GM18511 (cell line): Measurements from ENCODE around the gene MYO16.
"Not testable (repeated sequence)": the region's sequence is repeated elsewhere in the genome, so short reads cannot be mapped to it uniquely, and the experiment has no call there.

Experiments used
- ATAC-seq: cut with Tn5 transposase; IDR thresholded peaks from one replicate; pipeline ENCODE4 v1.9.1; 2021; ENCODE audit warnings: mild to moderate bottlenecking, moderate library complexity; ENCODE audit not compliant: unreplicated experiment

MYO16 gene

DNA sequence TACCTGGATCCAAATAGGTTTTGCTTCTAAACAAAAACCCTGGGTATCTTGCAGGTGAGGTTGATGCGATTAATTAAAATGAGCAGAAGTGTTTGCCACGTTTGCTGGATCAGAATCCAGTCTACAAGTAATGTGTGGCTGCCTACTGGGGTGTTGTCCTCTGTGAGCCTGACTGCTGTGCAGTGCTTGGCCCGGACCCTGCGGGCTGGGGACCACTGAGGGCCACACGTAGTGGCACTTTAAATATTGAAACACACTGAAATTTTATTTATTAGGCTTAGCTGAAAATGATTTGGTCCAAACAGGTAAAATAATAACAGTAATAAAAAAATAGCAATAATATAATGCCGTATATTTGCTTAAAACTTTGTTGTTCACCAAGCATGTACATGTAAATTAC, 338.0 kb downstream of the MYO16 start:
- ATAC-seq, result no peak

DNA sequence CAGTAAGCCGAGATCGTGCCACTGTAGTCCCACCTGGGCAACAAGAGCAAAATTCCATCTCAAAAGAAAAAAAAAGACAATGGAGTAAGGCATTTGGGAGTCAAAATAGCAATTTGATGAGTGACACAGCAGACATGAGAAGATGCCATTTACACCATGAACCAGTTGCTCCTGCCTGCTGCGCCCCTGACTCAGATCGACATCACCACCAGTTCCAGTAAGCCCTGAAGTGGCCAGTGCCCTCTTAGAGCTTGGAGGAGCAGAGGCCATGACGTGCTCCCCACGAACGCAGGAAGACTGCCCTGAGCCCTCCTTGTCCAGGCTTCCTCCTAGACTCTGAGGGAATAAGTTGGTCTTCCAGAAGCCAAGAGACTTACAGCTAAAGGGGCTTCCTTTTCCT, 339.2 kb downstream of the MYO16 start:
- ATAC-seq, result no peak

DNA sequence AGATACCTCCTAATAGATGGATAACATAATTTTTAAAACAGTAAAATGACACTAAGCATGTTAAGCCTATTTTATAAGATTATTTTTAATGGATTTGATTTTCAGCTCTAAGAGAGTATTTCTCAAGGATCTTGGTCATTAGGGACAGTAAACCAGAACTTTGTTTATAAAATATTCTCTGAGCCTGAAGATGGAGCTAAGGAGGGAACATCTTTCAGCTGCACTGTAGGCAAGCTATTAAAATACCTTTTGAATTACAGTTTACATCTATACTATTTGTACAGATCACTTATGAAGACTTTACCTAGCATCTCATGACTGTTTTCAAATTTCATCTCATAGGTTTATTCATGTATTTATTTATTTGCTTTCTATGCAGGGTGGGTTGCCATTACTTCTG, 345.3 kb downstream of the MYO16 start:
- no peak for ATAC-seq

DNA sequence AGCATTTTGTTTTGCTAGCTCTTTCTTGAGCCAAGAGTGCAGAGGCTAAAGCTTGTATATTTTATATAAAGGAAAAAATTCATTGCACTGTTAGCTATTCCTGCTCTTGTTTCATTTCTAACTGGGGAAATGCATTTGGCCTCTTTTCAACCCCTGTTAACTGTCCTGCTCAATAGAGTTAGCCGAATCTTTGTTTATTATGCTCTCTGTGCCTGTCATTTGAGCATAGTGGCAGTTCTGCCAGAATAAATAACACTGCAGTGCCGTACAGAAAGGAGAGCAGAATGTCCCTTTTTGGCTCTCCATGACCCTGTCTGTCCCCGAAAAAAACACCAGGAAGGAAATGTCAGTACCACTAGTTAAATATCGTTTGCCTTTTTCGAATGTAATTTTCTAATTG, 350.8 kb downstream of the MYO16 start:
- ATAC-seq, result no peak

DNA sequence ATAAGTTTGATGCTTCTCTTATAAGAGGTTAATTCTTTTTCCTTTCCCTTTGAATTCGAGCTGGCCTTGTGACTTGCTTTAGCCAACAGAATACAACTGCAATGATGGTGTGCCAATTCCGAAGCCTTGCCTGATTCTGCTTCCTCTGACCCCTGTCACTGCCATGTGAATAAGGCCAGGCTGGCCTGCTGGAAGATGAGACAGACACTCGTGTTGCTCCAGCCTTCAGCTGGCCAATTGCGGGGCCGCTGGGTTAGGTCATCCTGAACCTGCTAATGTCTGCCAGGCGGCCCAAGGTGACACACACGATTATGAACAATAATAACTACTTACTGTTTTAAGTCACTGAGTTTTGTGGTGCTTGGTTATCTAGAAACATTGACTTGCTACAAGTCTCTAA, 352.0 kb downstream of the MYO16 start:
- no peak for ATAC-seq

DNA sequence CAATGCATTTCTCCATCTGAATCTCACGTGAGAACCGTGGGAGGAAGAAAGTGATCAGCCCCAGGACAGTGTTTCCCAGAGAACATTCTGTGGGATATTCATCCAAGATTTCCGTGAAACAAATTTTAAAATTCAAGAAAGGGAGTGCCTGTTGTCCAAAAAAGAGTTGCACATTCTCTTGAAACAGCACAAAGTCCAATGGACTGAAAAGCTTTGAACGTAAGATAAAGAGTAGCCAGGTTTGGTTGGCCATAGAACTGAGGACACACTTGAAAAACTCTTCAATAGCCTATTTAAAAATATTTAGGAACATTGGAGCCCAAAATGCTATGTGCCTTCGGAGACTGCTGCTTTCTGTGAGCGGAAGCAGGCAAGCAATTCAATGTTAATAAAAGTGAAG, 353.9 kb downstream of the MYO16 start:
- ATAC-seq, result no peak

DNA sequence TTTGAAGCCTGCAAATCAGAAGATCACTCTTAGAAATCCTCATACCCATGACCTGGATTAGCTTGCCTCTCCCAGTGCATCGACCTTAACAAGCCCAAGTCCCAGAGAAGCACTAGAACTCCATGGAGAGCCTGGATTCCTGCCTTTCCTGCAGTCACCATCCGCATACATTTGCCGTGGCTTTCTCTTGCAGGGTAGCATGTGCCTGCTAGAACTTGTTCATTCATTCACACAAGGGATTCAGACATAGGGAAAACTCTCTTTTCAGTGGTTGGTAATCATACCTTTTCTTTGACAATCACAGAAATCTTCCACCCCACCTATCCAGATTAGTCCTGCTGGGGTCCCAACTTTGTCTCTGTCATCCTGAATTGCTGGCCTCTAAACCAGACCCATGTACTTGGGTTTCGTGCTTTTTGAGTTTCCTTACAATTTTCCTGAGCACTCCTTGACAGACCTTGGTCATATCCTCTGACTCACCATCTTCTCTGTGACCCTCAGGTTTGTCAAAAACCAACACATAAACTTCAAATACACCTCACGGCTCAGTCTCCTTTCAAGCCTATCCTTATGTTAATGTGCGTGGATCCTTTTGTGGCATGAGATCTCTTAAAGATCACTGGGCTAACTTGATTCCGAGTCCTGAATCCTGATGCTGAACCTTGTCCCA, 355.0 kb downstream of the MYO16 start:
- no peak for ATAC-seq

DNA sequence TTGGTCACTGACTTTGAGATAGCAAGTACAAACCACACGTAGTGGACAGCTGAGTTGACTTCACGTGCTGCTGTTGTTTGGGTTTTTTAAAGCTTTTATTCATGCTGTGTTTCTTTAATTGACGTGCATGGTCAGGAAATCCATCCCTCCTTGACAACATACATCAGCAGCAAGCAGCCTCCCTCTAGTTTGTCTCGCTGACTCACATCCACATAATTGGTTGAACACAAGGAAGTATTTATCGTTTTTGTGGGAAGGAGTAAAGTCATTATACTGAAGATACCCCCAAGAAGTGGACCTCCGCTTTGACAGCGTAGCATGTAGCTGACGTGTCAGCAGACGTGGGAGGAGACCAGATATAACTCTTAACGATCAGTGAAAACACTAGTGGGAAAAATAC, 355.8 kb downstream of the MYO16 start:
- no peak for ATAC-seq

DNA sequence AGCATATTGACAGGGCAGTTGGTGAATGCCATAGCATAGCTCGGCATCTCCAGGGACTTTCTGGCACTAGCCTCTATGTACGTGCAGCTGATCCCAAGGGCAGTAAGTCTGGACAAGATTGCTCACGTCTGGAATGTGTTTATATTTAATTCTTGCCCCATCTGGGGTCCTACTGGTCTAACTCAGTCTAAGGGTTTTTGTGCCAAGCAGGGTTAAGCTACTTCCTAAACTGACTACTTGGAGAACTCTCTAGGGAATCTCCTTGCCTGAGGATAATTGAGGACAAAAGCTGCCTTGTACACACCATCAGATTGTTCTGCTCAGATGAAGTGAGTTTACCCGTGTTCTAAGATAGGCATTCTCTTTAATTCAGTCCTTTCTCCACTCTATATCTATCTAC, 358.1 kb downstream of the MYO16 start:
- no peak for ATAC-seq

DNA sequence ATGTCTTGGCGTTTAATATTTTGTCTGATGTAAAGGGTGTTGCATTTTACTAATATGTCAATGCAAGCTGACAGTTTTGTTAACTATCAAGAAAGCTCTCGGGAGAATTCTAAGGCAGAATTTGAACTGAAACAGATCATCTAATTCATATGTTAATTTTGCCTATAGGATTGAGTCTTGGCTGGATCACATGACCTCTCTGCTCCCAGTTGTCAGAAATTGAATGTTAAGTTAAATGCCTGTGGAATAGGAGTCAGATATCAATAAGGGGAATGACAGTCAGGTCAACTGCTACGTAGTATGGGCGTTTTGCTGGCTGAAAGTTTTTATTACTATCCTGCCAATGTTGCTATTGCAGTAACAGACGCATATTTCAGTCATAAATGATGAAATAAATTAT, 358.5 kb downstream of the MYO16 start:
- ATAC-seq, result no peak

DNA sequence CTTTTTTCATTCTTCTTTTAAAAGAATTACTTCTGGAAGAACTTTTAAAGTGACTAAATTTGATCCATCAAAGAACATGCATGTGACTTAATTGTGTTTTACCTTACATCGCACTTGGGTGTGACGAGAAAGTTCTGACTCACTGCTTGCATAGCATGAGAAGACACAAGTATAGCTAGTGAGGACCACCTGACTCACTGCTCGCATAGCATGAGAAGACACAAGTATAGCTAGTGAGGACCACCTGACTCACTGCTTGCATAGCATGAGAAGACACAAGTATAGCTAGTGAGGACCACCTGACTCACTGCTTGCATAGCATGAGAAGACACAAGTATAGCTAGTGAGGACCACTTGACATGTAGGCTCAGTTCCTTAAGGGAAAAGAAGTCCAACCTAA, 362.0 kb downstream of the MYO16 start:
- ATAC-seq, result not testable (repeated sequence)

DNA sequence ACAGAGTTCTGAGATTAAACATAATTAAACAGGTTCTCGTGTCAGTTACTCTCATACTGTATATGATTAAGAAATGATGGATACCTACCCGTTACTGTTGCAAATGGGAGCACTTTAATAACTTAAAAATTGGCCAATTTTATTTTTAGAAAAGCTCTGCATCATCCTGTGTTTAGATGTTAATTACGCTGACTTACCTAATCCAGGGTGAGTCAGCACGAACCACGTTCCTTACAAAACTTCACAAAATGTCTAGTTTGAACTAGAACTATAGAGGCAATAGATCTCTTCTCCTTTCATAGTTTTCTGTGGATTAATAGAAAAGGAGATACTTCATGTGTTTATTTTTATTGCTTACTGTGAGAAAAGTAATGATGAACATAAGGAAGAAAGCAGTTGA, 363.9 kb downstream of the MYO16 start:
- no peak for ATAC-seq

DNA sequence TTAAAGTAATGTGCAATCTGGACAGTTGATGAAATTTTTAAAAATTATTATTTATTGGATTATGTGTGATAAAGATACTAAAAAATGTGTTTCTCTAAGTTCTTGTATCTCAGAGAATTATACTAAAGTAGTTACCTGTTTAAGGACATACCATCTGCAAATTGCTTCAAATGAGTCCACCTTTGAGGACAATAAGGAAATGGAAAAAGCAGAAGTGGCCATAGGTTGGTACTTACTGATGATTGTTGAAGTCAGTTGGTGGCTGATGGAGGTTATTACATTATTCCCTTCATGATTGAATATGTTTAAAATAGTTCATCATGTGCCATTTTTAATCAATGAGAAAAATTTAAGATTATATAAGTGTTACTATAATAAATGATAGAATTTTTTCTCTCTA, 367.0 kb downstream of the MYO16 start:
- no peak for ATAC-seq

DNA sequence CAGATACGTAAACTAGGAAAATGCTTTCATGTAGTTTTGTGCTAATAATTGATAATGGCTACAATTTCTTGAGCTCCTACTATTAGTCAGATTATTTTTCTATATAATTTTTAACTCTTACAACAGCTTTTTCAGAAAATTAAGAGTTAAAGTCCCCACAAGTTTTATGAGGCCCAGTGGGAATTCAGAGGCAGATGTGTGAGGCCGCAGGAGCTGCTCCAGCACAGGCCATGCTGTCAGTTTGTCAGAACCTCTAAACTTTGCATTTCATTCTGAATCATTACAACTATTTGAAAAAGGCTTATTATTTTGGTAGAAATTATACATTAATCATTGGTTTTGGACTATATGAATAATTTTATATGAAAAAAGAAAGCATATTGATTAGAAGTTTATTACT, 370.8 kb downstream of the MYO16 start:
- no peak for ATAC-seq

DNA sequence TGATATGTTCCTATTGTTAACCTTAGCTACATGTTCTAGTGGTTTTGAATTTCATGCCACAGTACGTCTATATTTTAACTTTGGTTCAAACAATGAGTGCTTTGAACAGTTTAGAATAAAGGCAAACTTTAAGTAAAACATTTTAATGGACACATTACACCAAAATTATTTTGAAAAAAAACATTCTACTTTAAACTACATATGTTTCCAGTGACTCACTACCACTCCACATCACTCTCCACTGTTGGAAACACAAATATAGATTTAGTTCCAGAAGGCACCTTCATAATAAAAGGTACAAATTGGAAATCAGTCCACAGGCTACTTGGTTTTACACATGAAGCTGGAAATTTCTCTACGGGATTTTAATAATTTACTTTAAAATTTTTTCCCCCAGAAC, 373.5 kb downstream of the MYO16 start:
- no peak for ATAC-seq

DNA sequence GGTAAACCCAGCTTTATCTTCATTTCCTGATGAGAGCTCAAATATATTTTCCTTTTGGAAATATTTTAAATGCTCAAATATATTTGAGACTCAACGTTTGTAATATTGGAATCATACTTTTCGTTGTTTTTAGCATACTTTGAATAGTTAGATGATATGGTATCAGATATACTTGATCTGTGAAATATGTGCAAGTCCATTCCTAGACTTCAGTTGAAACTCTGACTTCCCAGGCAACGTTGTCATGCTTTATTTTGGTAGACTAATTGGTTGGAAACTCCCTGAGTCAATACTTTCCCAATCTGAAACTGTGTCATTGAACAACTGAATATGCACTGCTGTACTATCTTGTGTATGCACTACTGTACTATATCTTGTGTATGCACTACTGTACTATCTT, 378.5 kb downstream of the MYO16 start:
- ATAC-seq, result no peak

DNA sequence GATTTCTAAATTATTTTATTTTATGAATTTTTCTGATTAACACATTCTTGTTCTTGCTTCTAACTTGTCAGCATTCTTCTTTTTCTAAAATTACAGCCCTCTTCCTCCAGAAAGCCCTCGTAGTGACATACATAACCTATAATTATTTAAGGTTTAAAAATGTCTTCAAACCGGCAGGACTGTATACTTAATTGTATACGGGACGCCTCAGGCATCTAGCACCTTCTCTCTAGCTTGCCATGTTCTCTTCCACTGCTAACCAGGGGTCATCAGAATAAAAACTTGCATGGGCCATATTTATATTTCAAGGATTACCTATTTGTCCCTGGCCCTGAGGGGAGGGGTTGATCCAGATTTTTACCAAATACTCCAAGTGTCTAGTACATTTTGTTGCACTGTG, 380.3 kb downstream of the MYO16 start:
- no peak for ATAC-seq

DNA sequence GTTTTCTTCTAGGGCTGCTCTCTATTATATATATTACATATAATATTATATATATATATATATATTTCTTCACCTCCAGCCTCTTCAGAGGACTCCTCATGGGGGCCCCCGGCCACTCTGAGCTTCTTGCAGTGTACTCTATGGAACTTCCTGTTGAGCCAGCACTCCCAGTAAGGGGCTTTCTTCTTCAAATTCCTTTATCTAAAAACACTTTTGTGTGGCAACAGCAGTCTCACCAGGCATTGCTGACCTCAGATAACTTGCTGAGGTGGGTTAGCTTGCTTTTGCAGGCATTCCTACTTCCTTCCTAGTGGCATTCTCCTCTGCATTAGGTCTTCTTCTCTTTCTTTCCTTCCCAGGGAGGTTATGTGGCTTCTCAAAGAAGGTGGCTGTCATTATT, 381.5 kb downstream of the MYO16 start:
- no peak for ATAC-seq

DNA sequence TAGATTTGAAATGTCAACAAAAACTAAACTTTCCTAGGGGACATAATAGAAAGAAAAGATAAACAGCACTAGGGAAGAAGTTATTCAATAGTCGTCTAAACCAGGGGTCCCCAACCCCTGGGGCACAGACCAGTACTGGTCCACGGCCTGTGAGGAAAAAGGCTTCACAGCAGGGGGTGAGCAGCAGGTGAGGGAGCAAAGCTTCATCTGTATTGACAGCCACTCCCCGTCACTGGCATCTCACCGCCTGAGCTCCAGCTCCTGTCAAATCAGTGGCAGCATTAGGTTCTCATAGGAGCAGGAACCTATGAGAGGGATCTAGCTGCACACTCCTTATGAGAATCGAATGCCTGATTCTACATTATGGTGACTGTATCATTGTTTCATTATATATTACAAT, 382.7 kb downstream of the MYO16 start:
- ATAC-seq, result no peak

DNA sequence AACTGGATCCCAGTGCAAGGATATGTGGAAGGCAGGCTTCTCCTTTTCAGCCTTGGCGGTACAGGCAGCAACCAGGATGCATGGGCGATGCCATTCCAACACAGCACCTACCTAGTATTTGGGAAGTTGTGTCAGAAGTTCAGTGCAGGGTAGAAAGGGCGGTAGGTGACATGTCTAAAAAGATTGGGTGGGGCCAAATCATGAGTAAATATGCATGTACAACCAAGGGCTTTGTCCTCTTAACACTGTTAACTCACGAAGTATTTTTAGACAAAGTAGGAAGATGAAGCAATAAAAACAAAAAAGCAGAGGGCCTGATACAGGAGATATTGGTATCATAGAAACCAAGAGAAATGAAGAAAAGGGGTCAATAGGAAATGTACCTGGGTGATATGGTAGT, 392.1 kb downstream of the MYO16 start:
- no peak for ATAC-seq

DNA sequence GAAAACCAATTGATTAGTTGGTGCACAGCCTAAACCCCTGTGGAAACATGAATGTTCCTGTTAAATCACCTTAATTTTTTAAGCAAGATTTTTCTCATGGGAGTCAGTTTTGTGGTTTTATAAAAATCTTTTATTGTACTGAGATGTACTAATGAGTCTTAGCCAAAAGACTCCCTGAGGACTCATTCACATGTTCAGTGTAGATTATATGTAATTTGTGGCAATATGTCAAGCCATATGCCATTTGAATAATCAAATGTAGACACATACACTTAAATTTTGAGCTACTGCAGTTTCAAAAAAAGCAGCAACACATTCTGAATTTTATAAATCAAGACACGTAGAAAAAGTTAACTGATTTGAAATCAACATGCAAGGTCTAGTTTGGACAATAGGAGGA, 395.2 kb downstream of the MYO16 start:
- ATAC-seq, result no peak

DNA sequence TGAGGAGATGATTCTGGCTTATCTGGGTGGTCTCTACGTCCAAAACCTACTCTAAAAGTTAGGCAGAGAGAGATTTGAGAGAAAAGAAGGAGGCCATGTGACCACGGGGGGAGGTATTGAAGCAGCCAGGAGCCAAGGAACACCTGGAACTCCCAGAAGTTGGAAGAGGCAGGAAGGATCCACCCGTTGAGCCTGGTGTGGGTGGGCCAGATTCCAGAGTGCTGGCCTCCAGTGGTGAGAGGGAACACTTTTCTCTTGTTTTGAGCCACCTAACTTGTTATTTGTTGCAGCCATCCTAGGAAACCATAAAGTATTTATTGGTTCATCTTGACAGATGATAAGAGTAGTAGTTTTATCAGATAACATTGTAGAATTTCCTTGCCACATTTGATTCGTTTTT, 396.9 kb downstream of the MYO16 start:
- ATAC-seq, result no peak

DNA sequence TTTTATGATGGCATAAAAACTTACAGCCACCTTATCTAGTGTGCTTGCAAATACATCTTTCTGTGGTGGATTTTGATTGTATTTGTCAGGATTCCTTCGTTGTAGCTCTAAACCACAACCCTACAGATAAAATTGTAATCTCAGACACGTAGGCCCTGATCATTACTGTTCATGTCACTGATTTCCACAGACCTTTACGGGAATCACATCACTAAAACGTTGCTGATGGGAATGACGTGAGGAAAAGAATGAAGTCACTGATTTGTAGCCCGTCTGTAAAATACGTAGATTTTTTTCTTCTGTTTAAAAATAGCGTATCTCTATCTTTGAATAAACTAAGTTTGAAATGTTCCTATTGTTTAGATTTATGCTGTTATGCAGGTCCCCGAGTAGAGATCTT, 399.2 kb downstream of the MYO16 start:
- no peak for ATAC-seq

DNA sequence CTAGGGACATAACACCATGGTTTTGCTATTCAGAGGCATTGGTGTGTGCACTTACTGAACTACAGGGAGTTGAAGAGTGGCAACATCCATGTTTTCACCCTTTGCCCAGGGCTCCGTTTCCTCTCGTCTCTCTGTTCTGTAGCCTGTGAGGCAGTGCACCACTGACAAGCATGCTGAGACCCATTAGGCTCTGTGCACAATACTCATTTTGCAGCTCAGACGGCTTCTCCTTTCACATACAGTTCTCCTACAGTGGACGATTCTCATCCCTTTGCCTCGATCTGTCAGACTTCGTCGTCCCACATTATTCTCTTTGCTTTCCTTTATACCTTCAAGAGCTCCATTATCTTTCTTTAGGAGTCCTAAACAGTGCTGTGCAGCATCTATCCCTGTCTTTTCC, 403.7 kb downstream of the MYO16 start:
- no peak for ATAC-seq
